ENCODE data around the gene HIBCH. TPM values are rescaled to one million over a fixed set of nuclear protein-coding genes. Genes with fewer than 3 reads are reported as not detected.
"Not testable (repeated sequence)": the region's sequence is repeated elsewhere in the genome, so short reads cannot be mapped to it uniquely, and the experiment has no call there.

Gene HIBCH
- total RNA-seq, 2 donors from 2014 or later = 30.2 to 32.0 TPM

DNA sequence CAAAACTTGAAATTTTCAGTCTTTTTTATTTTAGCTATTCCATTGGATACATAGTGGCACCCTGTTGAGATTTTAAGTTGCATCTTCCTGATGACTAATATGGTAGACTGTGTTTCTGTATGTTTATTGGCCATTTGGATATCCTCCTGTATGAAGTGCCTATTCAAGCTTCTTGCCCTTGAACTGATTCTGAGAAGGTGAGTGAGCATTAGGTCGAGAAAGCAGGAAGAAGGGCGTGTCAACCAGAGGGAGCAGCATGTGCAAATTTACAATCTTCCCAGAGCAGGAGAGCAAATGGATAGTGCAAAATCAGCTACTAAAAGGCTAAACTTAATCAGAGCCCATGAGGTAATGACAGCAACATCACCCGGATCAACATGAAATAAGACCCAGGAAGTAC, 32.3 kb upstream of the HIBCH start:
- no peak overlapping the region for H3K27ac Mint-ChIP-seq
- ATAC-seq (no peak), DNase-seq (ENCODE audit: low spot score in 2 of 2) (no peak)
- no peaks in the 10 kb centered on the region for H3K9me3 Mint-ChIP-seq
- H3K36me3 Mint-ChIP-seq = no peaks in the 10 kb centered on the region

DNA sequence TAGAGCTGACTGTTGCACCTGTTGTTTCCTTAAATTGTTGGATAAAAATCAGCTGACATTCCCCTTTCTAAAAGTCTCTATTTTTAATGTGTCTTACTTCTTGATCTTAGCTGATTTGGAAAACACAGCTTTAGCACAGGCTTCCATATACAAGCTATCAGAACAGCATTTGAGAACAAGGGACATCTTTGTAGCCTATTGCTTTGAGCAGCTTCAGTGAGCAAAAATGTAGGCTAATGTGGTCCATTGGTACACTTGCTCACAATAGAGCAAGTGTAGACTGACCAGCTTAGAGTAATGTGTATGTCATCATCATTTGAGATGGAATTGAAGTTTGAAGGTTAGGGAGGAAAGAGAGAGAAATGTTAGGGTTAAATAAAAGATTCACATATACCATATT, 30.7 kb upstream of the HIBCH start:
- no peaks in the 10 kb centered on the region for H3K36me3 Mint-ChIP-seq

GRCh38 chr2:190344276-190344827, 24.7 kb upstream of the HIBCH start:
- DNase-seq (ENCODE audit: low spot score in 2 of 2) (peak in 1 of 2 donors; percentile 61), ATAC-seq (peak; percentile 58 to 66)
- H3K27ac Mint-ChIP-seq = peak overlapping the region in 1 of 2 donors; percentile 80
- H3K36me3 Mint-ChIP-seq = peaks cover 0 to 6% of the 10 kb centered on the region in 2 donors
- no peaks in the 10 kb centered on the region for H3K9me3 Mint-ChIP-seq

More for the DNA sequence above, 30.7 kb upstream of the HIBCH start:
- DNase-seq (ENCODE audit: low spot score in 2 of 2) = no peak
- ATAC-seq = no peak
- Mint-ChIP-seq H3K9me3 (no peaks in the 10 kb centered on the region), H3K27ac (no peak overlapping the region)

GRCh38 chr2:190343536-190344275, 24.1 kb upstream of the HIBCH start, which contains the start of gene INPP1:
INPP1 (plus strand) TSS chr2:190343589; CDS start chr2:190360103, 16,514 bp downstream.
- no peaks in the 10 kb centered on the region for H3K9me3 Mint-ChIP-seq
- peak; percentile 76 to 77 for ATAC-seq
- DNase-seq (ENCODE audit: low spot score in 2 of 2) = peak; percentile 47 to 77
- peak within 1 kb of the TSS in 1 of 2 donors; percentile 80 for H3K27ac Mint-ChIP-seq
- peaks cover 0 to 6% of the 10 kb centered on the region in 2 donors for H3K36me3 Mint-ChIP-seq

DNA sequence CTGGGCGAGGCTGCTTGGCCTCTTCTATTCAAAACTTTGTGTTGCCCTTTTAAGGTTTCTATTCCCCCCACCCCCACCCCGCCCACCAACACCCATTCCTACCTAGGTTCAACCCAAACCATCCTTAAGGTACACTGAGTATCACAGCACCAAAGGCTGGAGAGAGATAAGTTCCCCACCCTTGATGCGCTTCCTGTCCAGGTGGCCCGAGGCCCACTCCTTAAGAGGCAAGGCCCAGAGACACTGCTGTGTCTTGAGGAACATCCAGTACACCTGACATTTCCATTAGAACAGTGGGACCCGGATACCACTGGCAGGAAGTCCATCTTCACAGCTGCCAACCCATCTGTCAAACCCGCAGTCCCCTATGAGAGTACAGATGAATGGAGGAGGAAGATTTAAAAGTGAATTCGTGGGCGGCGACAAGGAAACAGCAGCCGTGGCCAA, 23.5 kb upstream of the HIBCH start:
- ATAC-seq = no peak
- DNase-seq (ENCODE audit: low spot score in 2 of 2) = no peak

GRCh38 chr2:190342611-190343010, 23.0 kb upstream of the HIBCH start:
- H3K9me3 Mint-ChIP-seq = no peaks in the 10 kb centered on the region

More for the DNA sequence above, 23.5 kb upstream of the HIBCH start:
- Mint-ChIP-seq H3K36me3 (peaks cover 0 to 6% of the 10 kb centered on the region in 2 donors), H3K27ac (peak overlapping the region in 1 of 2 donors; percentile 80), H3K9me3 (no peaks in the 10 kb centered on the region)

DNA sequence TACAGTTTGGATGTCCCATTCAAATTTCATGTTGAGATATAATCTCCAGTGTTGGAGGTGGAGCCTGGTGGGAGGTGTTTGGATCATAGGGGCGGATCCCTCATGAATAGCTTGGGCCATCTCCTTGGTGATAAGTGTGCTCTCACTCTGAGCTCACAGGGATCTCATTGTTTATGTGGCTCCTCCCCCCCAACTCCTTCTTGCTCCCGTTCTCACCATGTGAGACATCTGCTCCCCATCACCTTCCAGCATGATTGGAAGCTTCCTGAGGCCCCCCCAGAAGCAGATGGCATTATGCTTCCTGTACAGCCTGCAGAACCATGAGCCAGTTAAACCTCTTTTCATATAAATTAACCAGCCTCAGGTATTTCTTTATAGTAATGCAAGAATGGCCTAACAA, 20.7 kb upstream of the HIBCH start:
- ATAC-seq = no peak
- no peaks in the 10 kb centered on the region for H3K9me3 Mint-ChIP-seq

More at GRCh38 chr2:190342611-190343010, 23.0 kb upstream of the HIBCH start:
- Mint-ChIP-seq H3K27ac (no peak overlapping the region), H3K36me3 (peaks cover 0 to 6% of the 10 kb centered on the region in 2 donors)
- no peak for ATAC-seq
- no peak for DNase-seq (ENCODE audit: low spot score in 2 of 2)

GRCh38 chr2:190339394-190339793, 19.8 kb upstream of the HIBCH start:
- DNase-seq (ENCODE audit: low spot score in 2 of 2) (no peak), ATAC-seq (no peak)
- no peaks in the 10 kb centered on the region for H3K9me3 Mint-ChIP-seq
- peaks cover 0 to 3% of the 10 kb centered on the region in 2 donors for H3K36me3 Mint-ChIP-seq
- no peak overlapping the region for H3K27ac Mint-ChIP-seq

More for the DNA sequence above, 20.7 kb upstream of the HIBCH start:
- Mint-ChIP-seq H3K36me3 (peaks cover 0 to 6% of the 10 kb centered on the region in 2 donors), H3K27ac (no peak overlapping the region)
- DNase-seq (ENCODE audit: low spot score in 2 of 2) = no peak

GRCh38 chr2:190338453-190338852, 18.8 kb upstream of the HIBCH start:
- Mint-ChIP-seq H3K27ac (no peak overlapping the region), H3K36me3 (no peaks in the 10 kb centered on the region), H3K9me3 (no peaks in the 10 kb centered on the region)
- no peak for DNase-seq (ENCODE audit: low spot score in 2 of 2)
- no peak for ATAC-seq

- H3K36me3 Mint-ChIP-seq = no peaks in the 10 kb centered on the region
- no peak for ATAC-seq
- no peak overlapping the region for H3K27ac Mint-ChIP-seq
- H3K9me3 Mint-ChIP-seq = no peaks in the 10 kb centered on the region
- DNase-seq (ENCODE audit: low spot score in 2 of 2) = no peak
Observed at GRCh38 chr2:190336420-190336819, 16.8 kb upstream of the HIBCH start.

DNA sequence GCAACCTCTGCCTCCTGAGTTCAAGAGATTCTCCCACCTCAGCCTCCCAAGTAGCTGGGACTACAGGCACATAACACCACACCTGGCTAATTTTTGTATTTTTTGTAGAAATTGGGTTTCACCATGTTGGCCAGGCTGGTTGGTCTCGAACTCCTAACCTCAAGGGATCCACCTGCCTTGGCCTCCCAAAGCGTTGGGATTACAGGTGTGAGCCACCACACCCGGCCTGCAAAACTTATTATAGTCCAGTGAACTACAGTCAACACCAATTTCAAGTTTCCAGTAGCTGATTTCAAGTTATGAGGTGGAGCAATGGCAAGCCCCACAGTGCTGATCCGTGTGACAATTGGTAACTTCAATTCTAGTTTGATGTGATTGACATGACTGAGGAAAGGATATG, 16.0 kb upstream of the HIBCH start:
- DNase-seq (ENCODE audit: low spot score in 2 of 2); H3K36me3 Mint-ChIP-seq; H3K27ac Mint-ChIP-seq; ATAC-seq; H3K9me3 Mint-ChIP-seq: not testable (repeated sequence)

GRCh38 chr2:190335225-190335559, 15.6 kb upstream of the HIBCH start:
- DNase-seq (ENCODE audit: low spot score in 2 of 2) (no peak), ATAC-seq (no peak)
- Mint-ChIP-seq H3K36me3 (no peaks in the 10 kb centered on the region), H3K9me3 (no peaks in the 10 kb centered on the region), H3K27ac (no peak overlapping the region)

GRCh38 chr2:190334479-190335224, 15.0 kb upstream of the HIBCH start:
- H3K27ac Mint-ChIP-seq = no peak overlapping the region
- no peaks in the 10 kb centered on the region for H3K36me3 Mint-ChIP-seq
- no peak for ATAC-seq

GRCh38 chr2:190333928-190334327, 14.3 kb upstream of the HIBCH start:
- Mint-ChIP-seq H3K27ac (no peak overlapping the region), H3K36me3 (no peaks in the 10 kb centered on the region), H3K9me3 (no peaks in the 10 kb centered on the region)
- DNase-seq (ENCODE audit: low spot score in 2 of 2) = no peak
- ATAC-seq = no peak

More at GRCh38 chr2:190334479-190335224, 15.0 kb upstream of the HIBCH start:
- no peaks in the 10 kb centered on the region for H3K9me3 Mint-ChIP-seq
- no peak for DNase-seq (ENCODE audit: low spot score in 2 of 2)

- no peaks in the 10 kb centered on the region for H3K36me3 Mint-ChIP-seq
- H3K9me3 Mint-ChIP-seq = no peaks in the 10 kb centered on the region
- no peak for DNase-seq (ENCODE audit: low spot score in 2 of 2)
Observed at GRCh38 chr2:190333395-190333794, 13.8 kb upstream of the HIBCH start.

DNA sequence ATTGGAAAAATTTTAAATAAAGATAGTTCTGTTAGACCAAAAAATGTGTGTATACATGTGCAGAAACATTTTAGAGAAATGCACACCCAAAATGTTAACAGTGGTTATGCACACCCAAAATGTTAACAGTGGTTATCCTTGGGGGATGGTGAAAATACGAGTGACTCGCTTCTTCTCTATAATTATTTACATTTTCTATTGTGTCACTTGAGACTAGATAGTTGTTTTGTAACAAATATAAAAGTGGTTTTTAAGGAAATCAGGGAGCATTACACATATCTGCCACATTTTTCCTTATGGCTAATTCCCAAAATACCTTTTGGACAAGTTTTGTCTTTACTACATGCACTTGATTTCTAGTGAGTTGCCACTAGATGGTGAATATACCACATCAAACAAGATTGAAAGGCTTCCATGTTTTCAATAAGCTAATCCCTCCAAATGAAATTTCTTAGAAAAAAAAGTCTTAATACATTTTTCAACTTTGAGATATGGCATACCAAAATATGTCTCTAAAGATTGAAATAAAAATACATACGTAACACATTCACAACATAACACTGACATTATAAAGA, 9.0 kb upstream of the HIBCH start:
- H3K36me3 Mint-ChIP-seq = no peaks in the 10 kb centered on the region
- DNase-seq (ENCODE audit: low spot score in 2 of 2) = no peak
- ATAC-seq = no peak
- H3K9me3 Mint-ChIP-seq = no peaks in the 10 kb centered on the region
- H3K27ac Mint-ChIP-seq = no peak overlapping the region

More at GRCh38 chr2:190333395-190333794, 13.8 kb upstream of the HIBCH start:
- no peak overlapping the region for H3K27ac Mint-ChIP-seq
- no peak for ATAC-seq

Data from activated naive CD4-positive, alpha-beta T cell treated with anti-CD3 and anti-CD28 coated beads, Interleukin-2, amount 50 U/mL, for 72 hours (primary cell).